Spleen (tissue), 7 donors: ENCODE results near the gene KCNAB1.

Experiments used
- CTCF ChIP-seq, 11 experiments: fragments of 200-600 bp in 7 of 11; fragments of 450-650 bp in 4 of 11; sonication (generic) in 4 of 11; IDR thresholded peaks in 8 of 11; conservative IDR thresholded peaks in 3 of 11; 1 replicate in 7 of 11; 2 replicates in 4 of 11; pipeline versions ENCODE4 v1.4.0 to v1.8.0; 2016 to 2021; ENCODE audit warnings: antibody characterized with exemption in 11 of 11, inconsistent platforms in 4 of 11, mild to moderate bottlenecking in 1 of 11
- POLR2AphosphoS5 ChIP-seq, 3 donors: sonication (generic); formaldehyde crosslinking; IDR thresholded peaks; one replicate each; pipeline ENCODE4 v1.5.1; 2017; ENCODE audit warnings: antibody characterized with exemption in 3 of 3
- donor health status: DM: no; HTN: no; CAD: no; lungs with moderate emphysema.
- donor health status: DM: no; HTN: no; CAD: no.
- donor health status: DM: no; HTN: no; CAD: no.

- no peak for TF ChIP-seq POLR2AphosphoS5 (IDR thresholded peaks at IDR 0.05)
- TF ChIP-seq CTCF (IDR thresholded peaks at IDR 0.05 in 8 of 11, conservative IDR thresholded peaks at IDR 0.05 in 3 of 11), result peak in 5 of 11 experiments; percentile 21 to 40 (median 27)
Observed at GRCh38 chr3:156448300-156448699, 327.9 kb downstream of the KCNAB1 start.
